Thoracic aorta (tissue), 2 donors: ENCODE measurements around the gene TPBGL. TPM values are rescaled to one million over a fixed set of nuclear protein-coding genes. Genes with fewer than 3 reads are reported as not detected.
"Not testable (repeated sequence)": the region's sequence is repeated elsewhere in the genome, so short reads cannot be mapped to it uniquely, and the experiment has no call there.

Experiments used
- ATAC-seq: fragments of 150-250 bp; one replicate; pipeline ENCODE4 v1.8.0; 2017; ENCODE audit warnings: low read depth; ENCODE audit not compliant: insufficient number of reproducible peaks, low FRiP score
- DNase-seq: peaks from one replicate; pipeline ENCODE4 v3.0.0-alpha.2; 2020; ENCODE audit warnings: low spot score
- H3K27ac ChIP-seq, 2 donors: fragments of 200-600 bp; sonication (generic); 1 replicate in 1 of 2; 2 replicates in 1 of 2; pipeline ENCODE4 v1.5.1; 2016; ENCODE audit warnings: mild to moderate bottlenecking in 2 of 2, moderate library complexity in 2 of 2
- H3K27me3 ChIP-seq: fragments of 200-600 bp; sonication (generic); replicated peaks from 2 replicates; pipeline ENCODE4 v1.6.0; 2016; ENCODE audit warnings: mild to moderate bottlenecking; ENCODE audit not compliant: insufficient read depth
- H3K36me3 ChIP-seq: fragments of 200-600 bp; sonication (generic); one replicate; pipeline ENCODE4 v1.5.1; 2016
- H3K4me1 ChIP-seq, 2 donors: fragments of 200-600 bp; sonication (generic); 1 replicate in 1 of 2; 2 replicates in 1 of 2; pipeline versions ENCODE4 v1.5.1 to v1.6.0; 2016; ENCODE audit warnings: low read depth in 2 of 2, mild to moderate bottlenecking in 1 of 2; ENCODE audit not compliant: control insufficient read depth in 1 of 2
- H3K4me3 ChIP-seq: fragments of 200-600 bp; sonication (generic); 2 replicates; pipeline ENCODE4 v1.5.1; 2016; ENCODE audit warnings: mild to moderate bottlenecking
- H3K9me3 ChIP-seq: fragments of 200-600 bp; sonication (generic); 2 replicates; pipeline ENCODE4 v1.5.1; 2016
- CTCF ChIP-seq: fragments of 200-600 bp; sonication (generic); IDR thresholded peaks from one replicate; pipeline ENCODE4 v1.5.1; 2019; ENCODE audit warnings: antibody characterized with exemption
- total RNA-seq, 2 donors: library from RNA; depleted of rRNA; stranded (reverse); fragments of >200 nt; gene quantifications; one replicate each; pipeline versions ENCODE4 v1.1.0 to v1.2.3, GENCODE V29; 2016

Gene TPBGL
- total RNA-seq, 2 donors from 2014 or later = 0.21 TPM; not detected in 1

- no peak overlapping the region for H3K4me3 ChIP-seq
- H3K9me3 ChIP-seq = no peaks in the 10 kb centered on the region
- H3K4me1 ChIP-seq = no peaks in the 10 kb centered on the region
- DNase-seq = no peak
- no peaks in the 10 kb centered on the region for H3K27me3 ChIP-seq
- H3K36me3 ChIP-seq = no peaks in the 10 kb centered on the region
- TF ChIP-seq CTCF = no peak
- no peak overlapping the region for H3K27ac ChIP-seq
- ATAC-seq = no peak
Observed at GRCh38 chr11:75271730-75272129, 31.2 kb downstream of the TPBGL start.

GRCh38 chr11:75272391-75272790, 31.8 kb downstream of the TPBGL start:
- Histone ChIP-seq H3K36me3 (no peaks in the 10 kb centered on the region), H3K27ac (no peak overlapping the region), H3K4me1 (no peaks in the 10 kb centered on the region), H3K9me3 (no peaks in the 10 kb centered on the region), H3K4me3 (no peak overlapping the region), H3K27me3 (no peaks in the 10 kb centered on the region)
- ATAC-seq = no peak
- no peak for DNase-seq
- TF ChIP-seq CTCF = no peak

GRCh38 chr11:75272821-75273301, 32.3 kb downstream of the TPBGL start:
- Histone ChIP-seq H3K4me1 (no peaks in the 10 kb centered on the region), H3K9me3 (no peaks in the 10 kb centered on the region), H3K27me3 (no peaks in the 10 kb centered on the region), H3K36me3 (no peaks in the 10 kb centered on the region), H3K4me3 (no peak overlapping the region), H3K27ac (no peak overlapping the region)
- no peak for DNase-seq
- no peak for ATAC-seq
- TF ChIP-seq CTCF = no peak

DNA sequence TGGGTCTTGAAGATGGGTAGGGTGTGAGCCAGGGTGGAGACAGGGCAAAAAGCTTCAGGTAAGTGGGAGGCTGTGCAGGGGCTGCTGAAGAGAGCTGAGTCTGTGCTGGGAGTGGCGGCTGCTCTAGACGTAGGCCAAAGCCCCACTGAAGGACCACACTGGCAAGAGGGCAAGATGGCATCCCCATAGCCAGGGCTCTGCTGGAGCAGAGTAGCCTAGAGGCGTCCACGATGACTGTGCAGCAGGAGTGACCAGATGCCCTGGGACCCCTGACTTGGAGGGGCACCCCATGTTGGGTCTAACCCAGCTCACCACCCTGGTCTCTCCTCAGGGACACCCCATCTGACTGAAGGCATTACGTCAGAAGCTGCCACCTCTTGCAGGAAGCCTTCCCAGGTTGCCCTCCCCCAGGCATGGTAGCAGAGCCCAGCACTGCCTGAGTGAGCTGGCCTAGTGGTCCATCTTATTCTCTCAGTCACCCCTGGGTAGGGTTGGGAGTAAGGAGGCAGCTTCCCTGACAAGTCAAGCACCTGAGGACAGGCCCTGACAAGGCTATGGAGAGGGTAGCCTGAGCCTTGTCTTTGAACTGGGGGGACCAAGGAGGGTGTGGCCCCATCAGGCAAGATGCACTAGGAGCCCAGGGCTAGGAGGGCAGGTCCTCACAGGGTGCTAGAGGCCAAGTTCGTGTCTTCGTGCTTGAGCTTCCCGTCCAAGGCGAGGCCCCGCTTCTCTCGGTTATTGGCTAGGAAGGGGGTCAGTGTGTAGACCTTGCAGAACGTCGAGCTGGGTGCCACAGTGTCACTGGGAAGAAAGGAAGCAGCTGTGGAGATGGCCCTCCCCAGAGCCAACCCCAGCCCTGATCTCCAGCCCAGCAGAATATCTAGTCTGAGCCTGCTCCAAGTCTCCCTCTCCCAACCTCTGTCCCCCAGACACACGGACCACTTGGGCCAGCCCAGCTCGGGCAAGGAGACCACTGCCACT, 33.1 kb downstream of the TPBGL start:
- no peak overlapping the region for H3K4me3 ChIP-seq
- TF ChIP-seq CTCF = no peak
- DNase-seq = no peak
- H3K9me3 ChIP-seq = no peaks in the 10 kb centered on the region
- H3K4me1 ChIP-seq = no peaks in the 10 kb centered on the region
- no peaks in the 10 kb centered on the region for H3K27me3 ChIP-seq
- no peaks in the 10 kb centered on the region for H3K36me3 ChIP-seq
- ATAC-seq = no peak
- H3K27ac ChIP-seq = no peak overlapping the region

- H3K27me3 ChIP-seq, H3K36me3 ChIP-seq, H3K4me1 ChIP-seq, H3K4me3 ChIP-seq, H3K9me3 ChIP-seq, ATAC-seq, DNase-seq, H3K27ac ChIP-seq: not testable (repeated sequence)
Observed at GRCh38 chr11:75274716-75275115, 34.1 kb downstream of the TPBGL start.
